ENCODE measurements around the gene ATG13. TPM values are rescaled to one million over a fixed set of nuclear protein-coding genes. Genes with fewer than 3 reads are reported as not detected.

The ATG13 gene
- total RNA-seq, 1 experiment from 2014 or later = 75.1 TPM

GRCh38 chr11:46594374-46594700 is 23.0 kb upstream of the ATG13 start:
- TF ChIP-seq, protein P1, sequence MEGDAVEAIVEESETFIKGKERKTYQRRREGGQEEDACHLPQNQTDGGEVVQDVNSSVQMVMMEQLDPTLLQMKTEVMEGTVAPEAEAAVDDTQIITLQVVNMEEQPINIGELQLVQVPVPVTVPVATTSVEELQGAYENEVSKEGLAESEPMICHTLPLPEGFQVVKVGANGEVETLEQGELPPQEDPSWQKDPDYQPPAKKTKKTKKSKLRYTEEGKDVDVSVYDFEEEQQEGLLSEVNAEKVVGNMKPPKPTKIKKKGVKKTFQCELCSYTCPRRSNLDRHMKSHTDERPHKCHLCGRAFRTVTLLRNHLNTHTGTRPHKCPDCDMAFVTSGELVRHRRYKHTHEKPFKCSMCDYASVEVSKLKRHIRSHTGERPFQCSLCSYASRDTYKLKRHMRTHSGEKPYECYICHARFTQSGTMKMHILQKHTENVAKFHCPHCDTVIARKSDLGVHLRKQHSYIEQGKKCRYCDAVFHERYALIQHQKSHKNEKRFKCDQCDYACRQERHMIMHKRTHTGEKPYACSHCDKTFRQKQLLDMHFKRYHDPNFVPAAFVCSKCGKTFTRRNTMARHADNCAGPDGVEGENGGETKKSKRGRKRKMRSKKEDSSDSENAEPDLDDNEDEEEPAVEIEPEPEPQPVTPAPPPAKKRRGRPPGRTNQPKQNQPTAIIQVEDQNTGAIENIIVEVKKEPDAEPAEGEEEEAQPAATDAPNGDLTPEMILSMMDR (IDR thresholded peaks at IDR 0.05; ENCODE audit: unreplicated experiment) = no peak
- H3K4me1 Mint-ChIP-seq (ENCODE audit: insufficient read depth, unreplicated experiment) = peaks cover 17% of the 10 kb centered on the region
- peak overlapping the region; percentile 88 for H3K4me3 Mint-ChIP-seq (ENCODE audit: unreplicated experiment)
- BruUV-seq (replicated peaks) = TSS peak; percentile 63
- no peak for DNase-seq (ENCODE audit: unreplicated experiment)
- no peaks in the 10 kb centered on the region for H3K36me3 Mint-ChIP-seq (ENCODE audit: insufficient read depth, unreplicated experiment)
- no peaks in the 10 kb centered on the region for H3K9me3 Mint-ChIP-seq (ENCODE audit: unreplicated experiment)
- H3K27me3 Mint-ChIP-seq (ENCODE audit: insufficient read depth, unreplicated experiment) = no peaks in the 10 kb centered on the region
- peak overlapping the region; percentile 96 for H3K27ac Mint-ChIP-seq (ENCODE audit: low read depth, unreplicated experiment)
- POLR2A ChIA-PET = interaction anchor here (0.8 to 2.8 kb wide), 17 partner anchors 9 to 748 kb away, joined by 3 to 34 read pairs (median 8); partner anchors contain the start of genes ARHGAP1, ATG13 and ZNF408
- intact Hi-C loops (cut with micrococcal nuclease) = no loop called here
- CTCF ChIA-PET = interaction anchor here (0.6 to 1.0 kb wide), 2 partner anchors 25 to 59 kb away, joined by 3 read pairs; no protein-coding TSS in a partner anchor

DNA sequence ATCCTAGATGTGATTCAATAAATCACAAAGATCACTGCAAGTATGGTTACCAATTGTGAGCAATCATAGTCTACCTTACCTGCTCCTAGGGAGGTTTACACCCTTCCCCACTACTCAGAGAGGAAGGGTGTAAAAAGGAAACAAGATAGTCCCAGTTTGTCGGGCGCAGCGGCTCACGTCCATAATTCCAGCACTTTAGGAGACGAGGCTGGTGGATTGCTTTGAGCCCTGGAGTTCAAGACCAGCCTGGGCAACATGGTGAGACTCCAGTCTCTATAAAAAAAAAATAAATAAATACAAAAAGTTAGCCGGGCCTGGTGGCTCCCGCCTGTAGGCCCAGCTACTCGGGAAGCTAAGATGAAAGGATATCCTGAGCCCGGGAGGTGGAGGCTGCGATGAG is 22.6 kb upstream of the ATG13 start:
- CTCF ChIA-PET = interaction anchor here (0.6 to 1.0 kb wide), 3 partner anchors 24 to 644 kb away, joined by 3 to 4 read pairs (median 3); no protein-coding TSS in a partner anchor
- DNase-seq (ENCODE audit: unreplicated experiment) = no peak
- H3K27me3 Mint-ChIP-seq (ENCODE audit: insufficient read depth, unreplicated experiment) = no peaks in the 10 kb centered on the region
- intact Hi-C loops (cut with micrococcal nuclease) = no loop called here
- H3K36me3 Mint-ChIP-seq (ENCODE audit: insufficient read depth, unreplicated experiment) = no peaks in the 10 kb centered on the region
- no peaks in the 10 kb centered on the region for H3K9me3 Mint-ChIP-seq (ENCODE audit: unreplicated experiment)
- peaks cover 17% of the 10 kb centered on the region for H3K4me1 Mint-ChIP-seq (ENCODE audit: insufficient read depth, unreplicated experiment)
- TF ChIP-seq, protein P1 (IDR thresholded peaks at IDR 0.05; ENCODE audit: unreplicated experiment) = no peak
- no TSS peak for BruUV-seq (replicated peaks)
- no peak overlapping the region for H3K27ac Mint-ChIP-seq (ENCODE audit: low read depth, unreplicated experiment)
- POLR2A ChIA-PET = interaction anchor here (0.8 to 2.5 kb wide), 10 partner anchors 8 to 231 kb away, joined by 3 to 34 read pairs (median 8); partner anchors contain the start of genes ARHGAP1, ATG13 and ZNF408
- H3K4me3 Mint-ChIP-seq (ENCODE audit: unreplicated experiment) = no peak overlapping the region

DNA sequence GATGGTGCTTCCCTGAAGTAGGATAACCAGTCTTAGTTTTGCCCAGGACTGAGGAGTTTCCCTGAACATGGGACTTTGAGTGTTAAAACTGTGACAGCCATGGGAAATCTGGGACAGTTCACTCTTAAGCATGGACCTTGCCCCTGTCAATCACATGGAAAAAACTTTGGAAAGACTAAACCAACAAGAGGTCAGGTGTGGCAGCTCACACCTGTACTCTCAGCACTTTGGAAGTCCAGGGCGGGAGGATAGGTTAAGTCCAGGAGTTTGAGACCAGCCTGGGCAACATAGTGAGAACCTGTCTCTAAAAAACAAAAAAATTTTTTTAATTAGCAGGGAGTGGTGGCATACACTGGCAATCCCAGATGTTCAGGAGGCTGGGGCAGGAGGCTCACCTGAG is 20.2 kb upstream of the ATG13 start:
- ChIA-PET CTCF (no interaction called here), POLR2A (interaction anchor here (0.9 kb wide), 1 partner anchor 22 kb away, joined by 3 read pairs; no protein-coding TSS in a partner anchor)
- no peak for DNase-seq (ENCODE audit: unreplicated experiment)
- TF ChIP-seq, protein P1 (IDR thresholded peaks at IDR 0.05; ENCODE audit: unreplicated experiment) = no peak
- no peaks in the 10 kb centered on the region for H3K27me3 Mint-ChIP-seq (ENCODE audit: insufficient read depth, unreplicated experiment)
- H3K4me1 Mint-ChIP-seq (ENCODE audit: insufficient read depth, unreplicated experiment) = peaks cover 11% of the 10 kb centered on the region
- no TSS peak for BruUV-seq (replicated peaks)
- H3K36me3 Mint-ChIP-seq (ENCODE audit: insufficient read depth, unreplicated experiment) = peaks cover 5% of the 10 kb centered on the region
- H3K27ac Mint-ChIP-seq (ENCODE audit: low read depth, unreplicated experiment) = no peak overlapping the region
- H3K9me3 Mint-ChIP-seq (ENCODE audit: unreplicated experiment) = no peaks in the 10 kb centered on the region
- no peak overlapping the region for H3K4me3 Mint-ChIP-seq (ENCODE audit: unreplicated experiment)
- intact Hi-C loops (cut with micrococcal nuclease) = no loop called here

- intact Hi-C loops (cut with micrococcal nuclease) = no loop called here
These were observed 19.6 kb upstream of the ATG13 start for GRCh38 chr11:46597609-46598219.

More at GRCh38 chr11:46597609-46598219, 19.6 kb upstream of the ATG13 start:
- TF ChIP-seq, protein P1 (IDR thresholded peaks at IDR 0.05; ENCODE audit: unreplicated experiment) = no peak
- no TSS peak for BruUV-seq (replicated peaks)
- Mint-ChIP-seq H3K27ac (ENCODE audit: low read depth, unreplicated experiment) (no peak overlapping the region), H3K9me3 (ENCODE audit: unreplicated experiment) (no peaks in the 10 kb centered on the region), H3K4me1 (ENCODE audit: insufficient read depth, unreplicated experiment) (peaks cover 11% of the 10 kb centered on the region), H3K27me3 (ENCODE audit: insufficient read depth, unreplicated experiment) (no peaks in the 10 kb centered on the region), H3K36me3 (ENCODE audit: insufficient read depth, unreplicated experiment) (peaks cover 11% of the 10 kb centered on the region), H3K4me3 (ENCODE audit: unreplicated experiment) (no peak overlapping the region)
- ChIA-PET CTCF (no interaction called here), POLR2A (interaction anchor here (0.9 kb wide), 1 partner anchor 21 kb away, joined by 3 read pairs; no protein-coding TSS in a partner anchor)
- no peak for DNase-seq (ENCODE audit: unreplicated experiment)
